ENCODE data around the gene TANGO2. TPM values are rescaled to one million over a fixed set of nuclear protein-coding genes. Genes with fewer than 3 reads are reported as not detected.

The TANGO2 gene, protein sequence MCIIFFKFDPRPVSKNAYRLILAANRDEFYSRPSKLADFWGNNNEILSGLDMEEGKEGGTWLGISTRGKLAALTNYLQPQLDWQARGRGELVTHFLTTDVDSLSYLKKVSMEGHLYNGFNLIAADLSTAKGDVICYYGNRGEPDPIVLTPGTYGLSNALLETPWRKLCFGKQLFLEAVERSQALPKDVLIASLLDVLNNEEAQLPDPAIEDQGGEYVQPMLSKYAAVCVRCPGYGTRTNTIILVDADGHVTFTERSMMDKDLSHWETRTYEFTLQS
- 10 to 100 TPM; 35.2 to 45.3 TPM for total RNA-seq
- 10 to 100 TPM; 24.8 to 38.0 TPM for polyA plus RNA-seq
- long read RNA-seq, donor 1, transcript TANGO2-217 (9 exons, 2,439 nt): minor isoform, 12 of 141 reads
- long read RNA-seq, donor 1, transcript TANGO2-202 (7 exons, 2,011 nt): minor isoform, 5 of 141 reads
- long read RNA-seq, donor 1, transcript TANGO2-203 (8 exons, 2,241 nt): minor isoform, 5 of 141 reads
- long read RNA-seq, donor 1, transcript TANGO2-201 (9 exons, 2,273 nt): major isoform, 13 of 141 reads
- long read RNA-seq, donor 1, partial matches to known transcripts: 24 of 141 reads
- long read RNA-seq, donor 1, other reads (novel, unspliced or antisense): 74 of 141 reads
- long read RNA-seq, donor 2, partial matches to known transcripts: 1 of 45 reads
- long read RNA-seq, donor 2, other reads (novel, unspliced or antisense): 35 of 45 reads

DNA sequence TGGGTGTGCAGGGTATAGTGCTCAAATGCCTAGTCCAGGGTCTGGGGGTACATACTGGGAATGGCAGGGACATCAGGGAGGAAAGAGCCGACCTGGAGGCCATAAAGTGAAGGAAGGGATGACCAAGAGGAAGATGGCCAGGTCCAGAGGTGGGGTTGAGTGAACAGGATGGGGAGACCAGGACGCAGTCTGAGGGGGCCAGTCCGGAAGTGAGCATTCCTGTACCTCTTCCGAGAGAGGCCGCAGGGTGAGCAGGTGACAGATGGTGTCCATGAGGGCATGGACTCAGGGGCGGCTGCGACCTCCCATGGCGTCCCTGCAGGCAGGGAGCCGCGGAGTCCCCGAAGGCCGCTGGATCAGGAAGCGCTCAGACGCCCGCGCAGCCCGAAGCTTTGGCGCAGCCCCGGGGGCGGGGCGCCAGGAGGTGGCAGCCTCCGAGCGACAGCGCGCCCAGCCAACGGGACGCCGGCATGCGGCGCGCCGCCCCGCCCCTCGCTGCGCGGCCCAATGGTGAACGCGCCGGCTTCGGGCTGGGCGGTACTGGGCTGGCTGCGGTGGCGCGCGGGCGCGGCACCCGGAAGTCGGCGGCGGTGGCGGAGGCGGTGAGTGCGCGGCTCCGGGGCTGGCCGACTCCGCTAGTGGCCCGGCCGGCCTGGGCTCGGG, at the start of gene TANGO2:
Gene TANGO2 (plus strand): TSS at position 578 of the 663 bp plus-strand sequence. CDS start 15,689 bp downstream, outside the sequence.
- WGBS, 2 donors: 1% methylated on average over 26 to 61 of the region's 61 CpGs
- Histone ChIP-seq H3K27ac (ENCODE audit: low read depth in 1 of 2, low read length in 2 of 2) (peak within 1 kb of the TSS in 1 of 2 donors; percentile 82), H3K9me3 (ENCODE audit: control insufficient read depth, low read length) (no peaks in the 10 kb centered on the region), H3K36me3 (ENCODE audit: control insufficient read depth in 1 of 2, insufficient read depth in 2 of 2, low read length in 1 of 2) (no peaks in the 10 kb centered on the region), H3K4me3 (ENCODE audit: low read length in 2 of 2) (peak within 1 kb of the TSS; percentile 76 to 91), H3K27me3 (ENCODE audit: control insufficient read depth in 1 of 2, insufficient read depth in 2 of 2, low read length in 1 of 2) (no peaks in the 10 kb centered on the region), H3K4me1 (ENCODE audit: control insufficient read depth in 1 of 2, insufficient read depth in 2 of 2, low read length in 2 of 2) (no peaks in the 10 kb centered on the region)
- DNase-seq (peak; percentile 94 to 97), ATAC-seq (ENCODE audit: low FRiP score) (peak; percentile 92)
- intact Hi-C loops (cut with DNase I): loop anchor here in 1 of 2 donors (2.0 kb wide), 1 partner anchor 60 kb away; the partner anchor contains the start of gene DGCR8

DNA sequence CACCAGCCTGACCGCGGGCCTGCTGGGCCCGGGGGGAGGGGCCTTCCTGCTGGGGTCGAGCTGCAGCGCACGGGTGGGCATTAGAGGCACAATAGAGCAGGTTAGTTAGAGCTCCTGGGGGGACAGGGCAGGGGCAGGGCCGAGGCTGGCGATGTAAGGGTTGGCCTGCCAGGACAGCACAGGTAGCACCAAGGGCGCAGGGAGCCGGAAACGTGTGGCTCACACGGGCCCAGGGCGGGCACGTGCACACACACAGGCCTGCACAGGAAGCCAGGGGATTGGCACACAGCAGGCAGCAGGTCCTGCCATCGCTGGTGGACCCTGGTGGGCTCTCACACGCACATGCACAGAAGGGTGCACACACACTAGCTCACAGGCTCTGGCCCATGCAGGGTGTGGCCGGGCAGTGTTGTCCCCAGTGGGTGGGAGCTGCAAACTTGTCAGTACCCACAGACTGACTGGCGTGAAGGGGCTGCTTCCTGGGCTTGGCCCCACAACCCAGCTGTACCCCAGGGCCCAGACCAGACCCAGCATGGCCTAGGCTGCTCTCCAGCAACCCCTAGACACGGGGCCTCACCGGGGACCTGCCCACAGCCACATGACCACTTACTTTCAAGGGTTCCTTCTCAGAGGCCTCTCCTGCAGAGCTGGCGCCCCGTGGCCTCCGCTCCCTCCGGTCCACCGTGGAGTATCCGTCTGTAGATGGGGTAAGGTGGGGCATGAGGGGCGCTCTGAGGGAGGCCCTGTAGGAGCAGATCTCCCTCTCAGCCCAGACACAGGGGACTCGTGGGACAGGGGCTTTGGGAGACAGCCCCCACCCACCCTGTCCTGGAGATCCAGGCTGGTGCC, 49.4 kb upstream of the TANGO2 start:
- Histone ChIP-seq H3K4me3 (ENCODE audit: low read length in 2 of 2) (no peak overlapping the region), H3K9me3 (ENCODE audit: control insufficient read depth, low read length) (no peaks in the 10 kb centered on the region), H3K36me3 (ENCODE audit: control insufficient read depth in 1 of 2, insufficient read depth in 2 of 2, low read length in 1 of 2) (peaks cover 0 to 5% of the 10 kb centered on the region in 2 donors), H3K27ac (ENCODE audit: low read depth in 1 of 2, low read length in 2 of 2) (no peak overlapping the region), H3K4me1 (ENCODE audit: control insufficient read depth in 1 of 2, insufficient read depth in 2 of 2, low read length in 2 of 2) (no peaks in the 10 kb centered on the region), H3K27me3 (ENCODE audit: control insufficient read depth in 1 of 2, insufficient read depth in 2 of 2, low read length in 1 of 2) (no peaks in the 10 kb centered on the region)
- ATAC-seq (ENCODE audit: low FRiP score) (no peak), DNase-seq (no peak)
- 61 to 67% methylated on average over 28 of the region's 28 CpGs for WGBS, 2 donors
- intact Hi-C loops (cut with DNase I): loop anchor here in 1 of 2 donors (10.0 kb wide), 1 partner anchor 113 kb away; the partner anchor contains the start of gene DGCR8

DNA sequence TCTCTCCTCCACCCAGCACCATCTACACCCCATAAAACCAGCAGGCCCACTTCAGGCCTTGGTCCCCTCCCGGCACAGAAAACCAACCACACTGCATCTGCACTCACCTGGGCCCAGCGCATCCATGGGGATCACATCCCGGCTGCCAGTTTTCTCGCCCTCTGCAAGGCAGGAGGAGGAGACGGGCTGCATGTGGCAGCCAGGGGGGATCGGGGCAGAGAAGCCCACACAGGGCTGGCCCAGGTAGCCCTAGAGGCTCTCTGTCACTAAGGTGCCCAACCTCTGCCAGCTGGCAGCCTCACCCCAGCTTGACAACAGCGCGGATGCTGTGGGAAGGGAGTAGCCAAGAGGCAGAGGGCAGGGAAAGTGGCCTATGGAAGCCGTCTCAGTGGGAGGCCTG, 48.7 kb upstream of the TANGO2 start:
- no peak for DNase-seq
- Histone ChIP-seq H3K4me1 (ENCODE audit: control insufficient read depth in 1 of 2, insufficient read depth in 2 of 2, low read length in 2 of 2) (no peaks in the 10 kb centered on the region), H3K36me3 (ENCODE audit: control insufficient read depth in 1 of 2, insufficient read depth in 2 of 2, low read length in 1 of 2) (peaks cover 0 to 5% of the 10 kb centered on the region in 2 donors), H3K27me3 (ENCODE audit: control insufficient read depth in 1 of 2, insufficient read depth in 2 of 2, low read length in 1 of 2) (no peaks in the 10 kb centered on the region), H3K9me3 (ENCODE audit: control insufficient read depth, low read length) (no peaks in the 10 kb centered on the region), H3K27ac (ENCODE audit: low read depth in 1 of 2, low read length in 2 of 2) (no peak overlapping the region), H3K4me3 (ENCODE audit: low read length in 2 of 2) (no peak overlapping the region)
- intact Hi-C loops (cut with DNase I): loop anchor here in 1 of 2 donors (10.0 kb wide), 1 partner anchor 113 kb away; the partner anchor contains the start of gene DGCR8
- 74 to 84% methylated on average over 9 of the region's 9 CpGs for WGBS, 2 donors
- no peak for ATAC-seq (ENCODE audit: low FRiP score)

DNA sequence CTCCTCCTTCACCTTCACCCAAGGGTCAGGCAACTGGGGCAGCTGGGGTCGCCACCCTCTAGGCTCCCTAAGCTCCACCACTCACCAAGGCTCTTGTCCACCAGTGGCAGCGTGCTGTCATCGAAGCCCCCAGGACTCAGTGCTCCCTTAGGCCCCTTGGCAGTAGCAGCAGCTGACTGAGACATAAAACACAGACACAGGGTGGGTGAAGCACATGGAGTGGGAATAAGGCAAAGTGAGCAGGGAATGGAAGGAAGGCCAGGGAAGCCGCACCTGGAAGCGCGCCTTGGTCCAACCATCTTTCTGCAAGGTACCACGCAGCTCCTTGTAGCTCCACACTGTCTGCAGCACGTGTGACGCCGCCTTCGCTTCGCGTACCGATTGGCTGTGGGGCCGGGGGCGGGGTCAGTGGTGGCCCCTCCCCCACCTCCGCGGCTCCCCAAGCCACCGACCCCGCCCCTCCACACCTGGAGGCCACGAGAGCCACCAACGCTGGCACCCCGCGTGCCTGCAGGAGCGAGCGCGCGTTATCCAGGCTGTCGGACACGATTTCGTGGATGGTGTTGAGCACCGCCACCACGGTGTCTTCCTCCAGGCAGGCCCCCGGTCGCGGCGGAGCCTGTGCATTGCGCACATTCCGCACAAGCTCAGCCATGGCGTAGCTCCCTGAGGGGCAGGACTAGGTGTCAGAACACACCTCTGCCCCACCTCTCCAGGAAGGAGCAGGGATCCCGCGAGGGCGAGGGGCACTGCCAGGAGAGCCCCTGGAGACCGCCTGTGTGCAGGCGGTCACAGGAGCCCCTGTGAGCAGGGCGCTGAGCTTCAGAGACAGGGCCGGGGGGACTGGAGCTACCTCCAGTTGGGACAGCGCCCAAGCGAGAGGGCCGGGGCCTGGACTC, 48.0 kb upstream of the TANGO2 start:
- DNase-seq (no peak), ATAC-seq (ENCODE audit: low FRiP score) (no peak)
- no peak overlapping the region for H3K4me3 ChIP-seq (ENCODE audit: low read length in 2 of 2)
- intact Hi-C loops (cut with DNase I): loop anchor here in 1 of 2 donors (10.0 kb wide), 1 partner anchor 112 kb away; the partner anchor contains the start of gene DGCR8
- peaks cover 0 to 7% of the 10 kb centered on the region in 2 donors for H3K36me3 ChIP-seq (ENCODE audit: control insufficient read depth in 1 of 2, insufficient read depth in 2 of 2, low read length in 1 of 2)
- H3K27me3 ChIP-seq (ENCODE audit: control insufficient read depth in 1 of 2, insufficient read depth in 2 of 2, low read length in 1 of 2): no peaks in the 10 kb centered on the region
- H3K27ac ChIP-seq (ENCODE audit: low read depth in 1 of 2, low read length in 2 of 2): no peak overlapping the region
- H3K4me1 ChIP-seq (ENCODE audit: control insufficient read depth in 1 of 2, insufficient read depth in 2 of 2, low read length in 2 of 2): no peaks in the 10 kb centered on the region
- H3K9me3 ChIP-seq (ENCODE audit: control insufficient read depth, low read length): no peaks in the 10 kb centered on the region
- WGBS, 2 donors: 89 to 90% methylated on average over 48 to 50 of the region's 50 CpGs

DNA sequence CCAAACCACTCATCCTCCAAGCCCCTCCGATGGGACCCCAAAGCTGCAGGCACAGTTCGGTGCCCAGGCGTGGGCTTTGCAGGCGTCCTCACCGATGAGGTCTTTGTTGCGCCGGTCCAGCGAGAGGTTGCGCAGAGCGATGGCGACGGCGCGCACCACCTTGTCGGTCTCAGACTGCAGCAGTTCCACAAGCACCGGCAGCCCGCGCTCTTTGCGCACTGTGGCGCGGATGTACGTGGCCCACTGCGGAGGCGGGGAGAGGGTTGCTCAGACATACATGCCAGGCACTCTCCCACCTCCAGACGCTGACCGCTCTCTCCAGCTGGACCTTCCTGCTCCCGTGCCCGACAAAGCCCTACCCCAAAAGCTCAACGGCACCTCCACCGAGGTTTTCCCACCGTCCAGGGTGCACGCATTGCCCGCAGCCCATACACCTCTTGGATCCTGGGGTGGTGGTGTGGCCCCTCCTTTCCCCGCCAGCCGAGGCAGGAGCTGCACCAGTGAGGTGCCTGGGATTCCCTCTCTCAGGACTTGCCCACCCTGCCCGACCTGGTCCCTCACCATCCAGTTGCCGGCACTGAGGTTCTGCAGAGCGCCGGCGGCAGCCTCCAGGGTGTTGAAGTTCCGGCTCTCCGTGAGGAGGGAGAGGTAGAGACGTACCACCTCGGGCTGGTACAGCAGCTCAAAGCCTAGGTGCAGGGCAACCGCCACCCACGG, 47.2 kb upstream of the TANGO2 start:
- Histone ChIP-seq H3K36me3 (ENCODE audit: control insufficient read depth in 1 of 2, insufficient read depth in 2 of 2, low read length in 1 of 2) (peaks cover 0 to 6% of the 10 kb centered on the region in 2 donors), H3K4me1 (ENCODE audit: control insufficient read depth in 1 of 2, insufficient read depth in 2 of 2, low read length in 2 of 2) (no peaks in the 10 kb centered on the region), H3K4me3 (ENCODE audit: low read length in 2 of 2) (no peak overlapping the region), H3K27me3 (ENCODE audit: control insufficient read depth in 1 of 2, insufficient read depth in 2 of 2, low read length in 1 of 2) (no peaks in the 10 kb centered on the region), H3K9me3 (ENCODE audit: control insufficient read depth, low read length) (no peaks in the 10 kb centered on the region), H3K27ac (ENCODE audit: low read depth in 1 of 2, low read length in 2 of 2) (no peak overlapping the region)
- DNase-seq (no peak), ATAC-seq (ENCODE audit: low FRiP score) (no peak)
- 93 to 94% methylated on average over 42 to 46 of the region's 46 CpGs for WGBS, 2 donors
- intact Hi-C loops (cut with DNase I): loop anchor here in 1 of 2 donors (10.0 kb wide), 1 partner anchor 111 kb away; the partner anchor contains the start of gene DGCR8

DNA sequence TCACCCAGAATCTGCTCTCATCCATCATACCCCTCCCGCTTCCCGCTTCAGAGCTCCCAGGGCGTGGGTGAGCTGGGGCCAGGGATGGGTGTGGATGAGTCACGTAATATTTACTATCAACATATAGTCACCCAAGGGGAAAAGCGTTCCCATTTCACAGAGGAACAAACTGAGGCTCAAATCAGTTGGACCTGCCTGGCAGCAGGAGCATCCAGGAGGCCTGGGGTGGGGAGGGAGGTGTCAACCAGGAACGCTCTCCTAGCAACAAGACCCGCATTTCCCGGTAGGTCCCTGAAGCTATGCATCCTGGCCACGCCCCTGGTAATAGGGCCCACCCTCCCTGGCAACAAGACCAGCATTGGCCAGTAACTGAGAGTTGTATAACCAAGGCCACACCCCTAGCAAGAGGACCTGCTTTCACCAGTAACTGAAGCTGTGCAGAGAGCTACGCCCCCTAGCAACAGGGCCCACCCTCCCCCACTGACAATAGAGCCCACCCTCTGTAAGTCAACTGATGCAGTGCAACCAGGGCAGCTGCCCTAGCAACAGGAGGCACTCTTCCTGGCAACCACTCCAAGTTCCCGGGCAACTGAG, 46.5 kb upstream of the TANGO2 start:
- H3K36me3 ChIP-seq (ENCODE audit: control insufficient read depth in 1 of 2, insufficient read depth in 2 of 2, low read length in 1 of 2): peaks cover 0 to 8% of the 10 kb centered on the region in 2 donors

More for the DNA sequence above, 46.5 kb upstream of the TANGO2 start:
- 60 to 63% methylated on average over 11 of the region's 11 CpGs for WGBS, 2 donors
- DNase-seq (no peak), ATAC-seq (ENCODE audit: low FRiP score) (no peak)
- Histone ChIP-seq H3K4me1 (ENCODE audit: control insufficient read depth in 1 of 2, insufficient read depth in 2 of 2, low read length in 2 of 2) (no peaks in the 10 kb centered on the region), H3K27me3 (ENCODE audit: control insufficient read depth in 1 of 2, insufficient read depth in 2 of 2, low read length in 1 of 2) (no peaks in the 10 kb centered on the region), H3K9me3 (ENCODE audit: control insufficient read depth, low read length) (no peaks in the 10 kb centered on the region), H3K27ac (ENCODE audit: low read depth in 1 of 2, low read length in 2 of 2) (no peak overlapping the region), H3K4me3 (ENCODE audit: low read length in 2 of 2) (no peak overlapping the region)
- intact Hi-C loops (cut with DNase I): loop anchor here in 1 of 2 donors (10.0 kb wide), 1 partner anchor 110 kb away; the partner anchor contains the start of gene DGCR8
